Inferior parietal cortex (tissue), 1 donor: ENCODE data around the gene SH3RF2.
"Not testable (repeated sequence)": the region's sequence is repeated elsewhere in the genome, so short reads cannot be mapped to it uniquely, and the experiment has no call there.

ENCODE experiments used
- DNase-seq: peaks from one replicate; pipeline ENCODE4 v3.0.0-alpha.2; 2016; ENCODE audit errors: extremely low spot score

Gene SH3RF2

GRCh38 chr5:146078566-146078965 lies 142.2 kb downstream of the SH3RF2 start:
- no peak for DNase-seq

GRCh38 chr5:146079695-146080373 lies 143.5 kb downstream of the SH3RF2 start:
- DNase-seq, result no peak

- DNase-seq, result no peak
Observed at GRCh38 chr5:146081556-146081955, 145.2 kb downstream of the SH3RF2 start.

GRCh38 chr5:146082798-146083197 lies 146.4 kb downstream of the SH3RF2 start:
- no peak for DNase-seq

- no peak for DNase-seq
Observed at GRCh38 chr5:146084376-146084775, 148.0 kb downstream of the SH3RF2 start.

- no peak for DNase-seq
Observed at GRCh38 chr5:146088098-146088497, 151.7 kb downstream of the SH3RF2 start.

- DNase-seq, result no peak
Observed at GRCh38 chr5:146089287-146089686, 152.9 kb downstream of the SH3RF2 start.

- DNase-seq, result no peak
Observed at GRCh38 chr5:146091881-146092280, 155.5 kb downstream of the SH3RF2 start.

GRCh38 chr5:146098047-146098446 lies 161.7 kb downstream of the SH3RF2 start:
- DNase-seq, result no peak

GRCh38 chr5:146101646-146102045 lies 165.3 kb downstream of the SH3RF2 start:
- no peak for DNase-seq

- DNase-seq, result no peak
Observed at GRCh38 chr5:146103594-146103993, 167.2 kb downstream of the SH3RF2 start.

- DNase-seq, result no peak
Observed at GRCh38 chr5:146105477-146105876, 169.1 kb downstream of the SH3RF2 start, which contains the start of gene PLAC8L1. PLAC8L1 (minus strand) TSS chr5:146105577; CDS start chr5:146104311, 1,266 bp downstream.

GRCh38 chr5:146107901-146108300 lies 171.5 kb downstream of the SH3RF2 start:
- DNase-seq, result no peak

GRCh38 chr5:146108870-146109269 lies 172.5 kb downstream of the SH3RF2 start:
- DNase-seq, result not testable (repeated sequence)

GRCh38 chr5:146109379-146109778 lies 173.0 kb downstream of the SH3RF2 start:
- DNase-seq, result no peak

GRCh38 chr5:146111409-146111808 lies 175.0 kb downstream of the SH3RF2 start:
- no peak for DNase-seq

- DNase-seq, result no peak
Observed at GRCh38 chr5:146112476-146112875, 176.1 kb downstream of the SH3RF2 start.
